DND-41 (cell line): ENCODE measurements around the gene HAND1.
A peak's percentile ranks its signal among the peaks of the same experiment; 100 is the strongest.

Experiments used
- ATAC-seq: fragments of 200-7000 bp; cut with Tn5 transposase; 3 replicates; pipeline ENCODE4 v1.9.1; 2021; ENCODE audit warnings: low read depth; ENCODE audit not compliant: insufficient read depth
- DNase-seq: peaks from one replicate; pipeline ENCODE4 v3.0.0-alpha.2; 2020
- H2AFZ ChIP-seq: 2 replicates; pipeline ENCODE4 v1.6.0; 2012; ENCODE audit warnings: low read depth, low read length
- H3K27ac ChIP-seq: 2 replicates; pipeline ENCODE4 v1.5.1; 2012; ENCODE audit warnings: low read length, inconsistent platforms
- H3K27me3 ChIP-seq: fragments of 200-600 bp; sonication (generic); 2 replicates; pipeline ENCODE4 v1.6.0; 2012; ENCODE audit warnings: low read length, mild to moderate bottlenecking, inconsistent platforms; ENCODE audit not compliant: insufficient read depth, poor library complexity
- H3K36me3 ChIP-seq: 2 replicates; pipeline ENCODE4 v1.5.1; 2012; ENCODE audit warnings: low read length, inconsistent platforms; ENCODE audit not compliant: insufficient read depth
- H3K4me1 ChIP-seq: 2 replicates; pipeline ENCODE4 v1.5.1; 2012; ENCODE audit warnings: mild to moderate bottlenecking, low read length; ENCODE audit not compliant: insufficient read depth
- H3K4me2 ChIP-seq: 2 replicates; pipeline ENCODE4 v1.6.0; 2012; ENCODE audit warnings: mild to moderate bottlenecking, moderate library complexity, low read length, inconsistent platforms; ENCODE audit not compliant: insufficient read depth
- H3K4me3 ChIP-seq, 2 experiments: fragments of 200-600 bp in 1 of 2; shearing (Covaris generic) in 1 of 2; 2 replicates each; pipeline ENCODE4 v1.5.1; 2012 to 2016; ENCODE audit warnings: inconsistent platforms in 2 of 2, low read length in 2 of 2, mild to moderate bottlenecking in 2 of 2, low read depth in 1 of 2, moderate library complexity in 1 of 2
- H3K79me2 ChIP-seq: 2 replicates; pipeline ENCODE4 v1.6.0; 2012; ENCODE audit warnings: low read length, inconsistent platforms; ENCODE audit not compliant: insufficient read depth
- H3K9ac ChIP-seq: 2 replicates; pipeline ENCODE4 v1.6.0; 2012; ENCODE audit warnings: low read depth, mild to moderate bottlenecking, inconsistent platforms, low read length, moderate library complexity
- H3K9me3 ChIP-seq: 2 replicates; pipeline ENCODE4 v1.5.1; 2012; ENCODE audit warnings: low read length, moderate library complexity, mild to moderate bottlenecking, inconsistent platforms; ENCODE audit not compliant: insufficient read depth, severe bottlenecking
- H4K20me1 ChIP-seq: 2 replicates; pipeline ENCODE4 v1.6.0; 2012; ENCODE audit warnings: low read length; ENCODE audit not compliant: insufficient read depth
- CTCF ChIP-seq: IDR thresholded peaks from 2 replicates; pipeline ENCODE4 v1.5.1; 2012; ENCODE audit warnings: borderline replicate concordance, low read length, moderate library complexity, mild to moderate bottlenecking; ENCODE audit not compliant: poor library complexity, severe bottlenecking; ENCODE audit errors: extremely low read depth
- EZH2 ChIP-seq: IDR thresholded peaks from 3 replicates; pipeline ENCODE4 v1.6.1; 2012; ENCODE audit warnings: borderline replicate concordance, low read depth, mild to moderate bottlenecking, moderate library complexity, low read length, inconsistent platforms; ENCODE audit not compliant: severe bottlenecking

The HAND1 gene

DNA sequence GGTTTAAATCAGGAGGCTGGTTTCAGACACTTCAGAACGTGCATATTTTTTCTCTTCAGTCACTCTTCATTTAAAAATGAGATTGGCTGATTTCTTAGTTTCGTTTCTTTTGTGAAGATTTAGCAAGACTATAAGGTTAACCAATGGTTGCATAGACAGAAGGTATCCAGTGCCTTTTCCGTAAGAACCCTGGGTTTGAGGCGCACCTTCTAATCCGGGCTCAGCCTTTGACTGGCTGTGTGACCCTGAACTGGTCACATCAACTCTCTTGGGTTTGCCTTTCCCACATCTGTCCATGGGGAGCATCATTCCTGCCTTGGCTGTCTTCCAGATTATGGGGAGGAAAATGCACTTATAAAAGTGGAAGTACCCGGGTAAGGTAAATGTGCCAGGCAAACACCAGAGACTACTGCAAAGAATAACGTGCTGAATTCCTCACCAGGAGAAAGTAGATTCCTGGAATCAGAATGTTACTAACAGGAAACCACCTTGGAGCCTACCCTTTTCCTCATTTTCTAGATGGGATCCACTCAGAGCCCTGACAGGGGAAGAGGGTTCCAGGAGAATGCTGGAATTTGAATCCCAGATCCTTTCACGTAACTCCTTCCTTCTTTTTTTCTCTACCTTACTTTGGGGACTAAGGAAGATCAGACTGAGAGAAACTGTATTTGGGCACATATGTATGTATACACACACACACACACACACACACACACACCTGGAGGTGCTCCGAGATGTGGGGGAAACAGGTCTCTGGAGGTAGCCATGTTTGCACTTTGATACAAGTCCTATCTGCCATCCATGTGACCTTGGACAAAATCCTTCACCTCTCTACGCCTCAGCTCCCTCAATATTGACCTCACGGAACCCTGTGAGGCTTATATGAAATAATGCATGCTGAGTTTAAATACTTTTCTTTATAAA, 6.8 kb downstream of the HAND1 start:
- no peaks in the 10 kb centered on the region for H3K36me3 ChIP-seq
- no peak overlapping the region for H3K9ac ChIP-seq
- no peaks in the 10 kb centered on the region for H3K4me1 ChIP-seq
- TF ChIP-seq CTCF (no peak), EZH2 (no peak)
- no peaks in the 10 kb centered on the region for H3K79me2 ChIP-seq
- DNase-seq (no peak), ATAC-seq (no peak)
- no peak overlapping the region for H3K27ac ChIP-seq
- peaks cover 5% of the 10 kb centered on the region for H3K27me3 ChIP-seq
- no peak overlapping the region for H3K4me2 ChIP-seq
- no peaks in the 10 kb centered on the region for H3K9me3 ChIP-seq
- no peak overlapping the region for H3K4me3 ChIP-seq
- H2AFZ ChIP-seq, result no peak overlapping the region
- no peaks in the 10 kb centered on the region for H4K20me1 ChIP-seq

DNA sequence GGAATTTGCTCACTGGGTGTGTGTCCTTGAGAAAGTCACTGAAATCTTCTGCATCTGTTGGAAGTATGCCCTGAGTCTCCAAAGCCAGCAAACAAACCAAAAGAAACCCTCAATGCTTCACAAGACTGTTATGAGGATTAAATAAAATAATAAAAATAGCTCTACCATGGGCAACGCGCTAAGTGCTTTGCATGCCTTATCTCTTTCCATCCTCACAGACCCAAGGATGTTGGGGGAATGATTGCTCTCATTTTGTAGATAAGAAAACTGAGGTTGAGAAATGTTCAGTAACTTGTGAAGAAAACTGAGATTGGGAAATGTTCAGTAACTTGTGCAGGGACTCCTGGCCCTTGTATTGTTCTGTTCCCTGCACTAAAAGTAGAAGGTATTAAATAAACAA, 7.9 kb downstream of the HAND1 start:
- Histone ChIP-seq H3K4me1 (no peaks in the 10 kb centered on the region), H3K27ac (no peak overlapping the region), H3K9me3 (no peaks in the 10 kb centered on the region), H3K4me2 (no peak overlapping the region), H3K9ac (no peak overlapping the region), H3K79me2 (no peaks in the 10 kb centered on the region), H2AFZ (no peak overlapping the region), H4K20me1 (no peaks in the 10 kb centered on the region), H3K27me3 (peaks cover 5% of the 10 kb centered on the region), H3K4me3 (no peak overlapping the region), H3K36me3 (no peaks in the 10 kb centered on the region)
- no peak for ATAC-seq
- TF ChIP-seq CTCF, result no peak
- no peak for TF ChIP-seq EZH2
- DNase-seq, result no peak

DNA sequence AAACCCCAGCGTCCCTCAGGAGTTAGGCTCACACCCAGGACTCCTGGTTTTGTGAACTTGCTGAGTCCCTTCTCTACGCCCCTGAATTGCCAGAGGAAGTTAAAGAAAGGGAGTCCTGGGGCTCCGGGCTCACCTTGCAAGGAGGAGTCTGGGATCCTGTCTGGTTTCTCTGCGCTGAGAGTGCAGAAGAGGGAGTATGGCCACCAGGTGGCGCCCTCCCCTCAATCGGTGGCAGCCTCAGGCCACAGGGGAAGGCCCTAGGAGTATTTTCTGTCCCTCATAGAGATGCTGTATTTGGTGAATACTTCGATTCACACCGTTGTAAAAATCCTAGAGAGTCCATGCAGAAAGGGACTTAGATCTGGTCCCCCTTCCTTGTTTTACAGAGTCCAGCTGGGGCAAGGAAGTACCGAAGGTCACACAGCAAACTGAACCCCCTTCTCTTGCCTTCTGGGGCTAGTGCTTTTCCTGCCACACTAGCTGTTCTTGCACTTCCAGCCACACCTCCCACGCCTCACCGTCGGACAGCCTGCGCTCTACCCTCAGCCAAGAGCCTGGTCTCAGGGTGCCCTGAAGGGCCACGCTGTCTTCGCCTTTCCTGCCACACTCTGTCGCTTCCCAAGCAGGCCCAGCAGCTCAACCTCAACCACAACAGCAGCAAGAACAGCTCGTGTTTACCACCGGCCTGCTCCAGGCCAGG, 10.2 kb downstream of the HAND1 start:
- ATAC-seq, result peak; percentile 99
- no peak overlapping the region for H3K4me3 ChIP-seq
- TF ChIP-seq EZH2 (no peak), CTCF (peak; percentile 93)
- no peaks in the 10 kb centered on the region for H3K9me3 ChIP-seq
- no peaks in the 10 kb centered on the region for H3K79me2 ChIP-seq
- no peaks in the 10 kb centered on the region for H3K36me3 ChIP-seq
- no peak overlapping the region for H3K27ac ChIP-seq
- H3K27me3 ChIP-seq, result peaks cover 5% of the 10 kb centered on the region
- H4K20me1 ChIP-seq, result no peaks in the 10 kb centered on the region
- H3K9ac ChIP-seq, result no peak overlapping the region
- peak; percentile 69 for DNase-seq
- no peak overlapping the region for H3K4me2 ChIP-seq
- no peak overlapping the region for H2AFZ ChIP-seq
- no peaks in the 10 kb centered on the region for H3K4me1 ChIP-seq
